Hindlimb muscle (tissue), 1 donor: ENCODE measurements around the gene SBK1. TPM values are rescaled to one million over a fixed set of nuclear protein-coding genes. Genes with fewer than 3 reads are reported as not detected.

ENCODE experiments used
- DNase-seq: peaks from one replicate; pipeline ENCODE4 v3.0.0-alpha.2; 2013
- polyA plus RNA-seq: library from polyadenylated mRNA; unstranded; fragments of 120-200 nt; gene quantifications from one replicate; pipeline ENCODE4 v1.2.1, GENCODE V29; 2013; ENCODE audit not compliant: insufficient read length

SBK1 gene
- polyA plus RNA-seq, 1 donor, result 24.7 TPM

- no peak for DNase-seq
Measured at GRCh38 chr16:28283173-28283572, 9.2 kb upstream of the SBK1 start.

GRCh38 chr16:28283798-28284577 is 8.3 kb upstream of the SBK1 start:
- no peak for DNase-seq

- peak; percentile 31 for DNase-seq
Measured at GRCh38 chr16:28285649-28286048, 6.7 kb upstream of the SBK1 start.

- peak; percentile 41 for DNase-seq
Measured at GRCh38 chr16:28288114-28288513, 4.2 kb upstream of the SBK1 start.

GRCh38 chr16:28289048-28289447 is 3.3 kb upstream of the SBK1 start:
- no peak for DNase-seq

GRCh38 chr16:28289939-28290858 is 2.1 kb upstream of the SBK1 start:
- no peak for DNase-seq

GRCh38 chr16:28290859-28291254 is 1.5 kb upstream of the SBK1 start:
- no peak for DNase-seq

GRCh38 chr16:28292731-28293600 is 641 bp downstream of the SBK1 start:
- DNase-seq, result no peak

GRCh38 chr16:28293601-28293960 is 1.3 kb downstream of the SBK1 start:
- no peak for DNase-seq

GRCh38 chr16:28294201-28294600 is 1.9 kb downstream of the SBK1 start:
- DNase-seq, result no peak

- DNase-seq, result no peak
Measured at GRCh38 chr16:28295276-28295675, 3.0 kb downstream of the SBK1 start.

- DNase-seq, result no peak
Measured at GRCh38 chr16:28297308-28297707, 5.0 kb downstream of the SBK1 start.

- DNase-seq, result no peak
Measured at GRCh38 chr16:28297784-28298510, 5.6 kb downstream of the SBK1 start.

- DNase-seq, result no peak
Measured at GRCh38 chr16:28298511-28298878, 6.2 kb downstream of the SBK1 start.

- no peak for DNase-seq
Measured at GRCh38 chr16:28300327-28300726, 8.0 kb downstream of the SBK1 start.

- DNase-seq, result no peak
Measured at GRCh38 chr16:28301154-28301553, 8.8 kb downstream of the SBK1 start.

GRCh38 chr16:28301620-28302019 is 9.3 kb downstream of the SBK1 start:
- DNase-seq, result no peak

- no peak for DNase-seq
Measured at GRCh38 chr16:28303132-28303531, 10.8 kb downstream of the SBK1 start.

- peak; percentile 50 for DNase-seq
Measured at GRCh38 chr16:28304214-28304613, 11.9 kb downstream of the SBK1 start.

GRCh38 chr16:28307936-28308335 is 15.6 kb downstream of the SBK1 start:
- DNase-seq, result no peak

- no peak for DNase-seq
Measured at GRCh38 chr16:28308794-28309584, 16.7 kb downstream of the SBK1 start.
